ENCODE data around the gene HABP2. TPM values are rescaled to one million over a fixed set of nuclear protein-coding genes. Genes with fewer than 3 reads are reported as not detected.

HABP2 gene
- total RNA-seq, 1 experiment from 2014 or later: not detected

- H2BK120ac ChIP-seq (ENCODE audit: low read depth, low read length, poor library complexity, severe bottlenecking): no peak overlapping the region
- no peak overlapping the region for H4K5ac ChIP-seq (ENCODE audit: insufficient read length, low read depth, low read length)
- WGBS (ENCODE audit: extremely low coverage, insufficient read length, low lambda C conversion rate): no CpG with 5 or more reads among the region's 2 CpGs
- no peaks in the 10 kb centered on the region for H3K27me3 ChIP-seq (ENCODE audit: insufficient read depth, low read length)
- no peaks in the 10 kb centered on the region for H3K79me1 ChIP-seq (ENCODE audit: insufficient read depth, low read depth, low read length, poor library complexity, severe bottlenecking)
- H3K18ac ChIP-seq (ENCODE audit: insufficient read length, low read depth, low read length): no peak overlapping the region
- H2BK12ac ChIP-seq (ENCODE audit: insufficient read length, low read depth, low read length): no peak overlapping the region
- no peak overlapping the region for H3K56ac ChIP-seq (ENCODE audit: insufficient read length, low read depth, low read length)
- peaks cover 3 to 4% of the 10 kb centered on the region in 2 experiments for H3K9me3 Mint-ChIP-seq
- TF ChIP-seq CTCF (conservative IDR thresholded peaks at IDR 0.05): no peak
- H3K23ac ChIP-seq (ENCODE audit: insufficient read length, low read depth, low read length): no peak overlapping the region
- no peak overlapping the region for H3K14ac ChIP-seq (ENCODE audit: insufficient read depth, low read length)
- H3K4me3 Mint-ChIP-seq: no peak overlapping the region
- no peak overlapping the region for H2AFZ ChIP-seq (ENCODE audit: low read length)
- no peak overlapping the region for H3K4ac ChIP-seq (ENCODE audit: low read depth, low read length)
- H3K4me1 ChIP-seq (ENCODE audit: insufficient read depth, low read length): no peaks in the 10 kb centered on the region
- peaks cover 58% of the 10 kb centered on the region for H3K27me3 Mint-ChIP-seq (ENCODE audit: low read depth)
- H3K79me2 ChIP-seq (ENCODE audit: insufficient read depth, low read length): no peaks in the 10 kb centered on the region
- H3K9ac ChIP-seq (ENCODE audit: extremely low read depth, insufficient read length, low read length): no peak overlapping the region
- no peak overlapping the region for H2BK20ac ChIP-seq (ENCODE audit: low read depth, low read length, poor library complexity, severe bottlenecking)
- peaks cover 0 to 4% (median 3%) of the 10 kb centered on the region in 3 experiments; a peak in 4 of 7 replicates for H3K36me3 Mint-ChIP-seq (ENCODE audit: insufficient read depth in 1 of 3, low read depth in 3 of 3)
- no peak overlapping the region for H4K91ac ChIP-seq (ENCODE audit: insufficient read length, low read depth, low read length)
- H3K23me2 ChIP-seq (ENCODE audit: insufficient read length, low read depth, low read length, poor library complexity, severe bottlenecking): no peaks in the 10 kb centered on the region
- DNase-seq: no peak
- H3K9me3 ChIP-seq (ENCODE audit: control insufficient read depth, low read depth, low read length): no peaks in the 10 kb centered on the region
- H3K27ac Mint-ChIP-seq: no peak overlapping the region
- H4K8ac ChIP-seq (replicated peaks; ENCODE audit: insufficient read length, low read depth, low read length): no peak overlapping the region
- H2BK15ac ChIP-seq (ENCODE audit: low read depth, low read length): no peak overlapping the region
- no peaks in the 10 kb centered on the region for H4K20me1 ChIP-seq (ENCODE audit: control insufficient read depth, insufficient read depth, insufficient read length)
- H2BK5ac ChIP-seq (ENCODE audit: insufficient read length, low read length): no peak overlapping the region
- no peaks in the 10 kb centered on the region for H3K4me1 Mint-ChIP-seq
- no peak overlapping the region for H3K4me2 ChIP-seq (ENCODE audit: insufficient read depth, insufficient read length, low read length)
- H3T11ph ChIP-seq (ENCODE audit: low read length): no peak overlapping the region
- H2AK5ac ChIP-seq (ENCODE audit: insufficient read length, low read length): no peak overlapping the region
- no peak overlapping the region for H3K27ac ChIP-seq (ENCODE audit: insufficient read length, low read depth, low read length)
Measured at GRCh38 chr10:113506476-113506875, 46.4 kb upstream of the HABP2 start.
